ENCODE results near the gene CUL5. TPM values are rescaled to one million over a fixed set of nuclear protein-coding genes. Genes with fewer than 3 reads are reported as not detected.
"Not testable (repeated sequence)": the region's sequence is repeated elsewhere in the genome, so short reads cannot be mapped to it uniquely, and the experiment has no call there.

CUL5 gene
- total RNA-seq, 1 experiment from 2014 or later: 27.1 TPM

DNA sequence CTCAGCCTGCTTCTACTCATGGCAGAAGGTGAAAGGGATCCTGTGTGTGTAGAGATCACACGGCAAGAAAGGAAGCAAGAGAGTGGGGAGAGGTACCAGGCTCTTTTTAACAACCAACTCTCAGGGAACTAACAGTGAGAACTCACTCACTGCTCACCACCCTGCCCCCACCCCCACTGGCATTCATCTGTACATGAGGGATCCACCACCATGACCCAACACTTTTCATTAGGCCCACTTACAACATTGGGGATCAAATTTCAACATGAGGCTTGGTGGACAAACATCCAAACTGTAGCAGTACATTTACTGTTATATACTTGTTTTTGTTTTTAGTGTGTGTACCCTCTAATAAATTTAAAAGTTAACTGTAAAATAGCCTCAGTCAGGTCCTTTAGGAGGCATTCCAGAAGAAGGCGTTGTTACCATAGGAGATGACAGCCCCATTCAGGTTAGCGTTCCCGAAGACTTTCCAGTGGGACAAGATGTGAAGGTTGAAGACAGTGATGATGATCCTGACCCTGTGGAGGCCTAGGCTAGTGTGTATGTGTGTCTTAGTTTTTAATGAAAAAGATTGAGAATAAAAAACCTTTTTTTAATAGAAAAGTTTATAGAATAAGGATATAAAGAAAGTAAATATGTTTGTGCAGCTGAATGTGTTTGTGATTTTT, 11.3 kb downstream of the CUL5 start:
- DNase-seq (ENCODE audit: low read depth): peak; percentile 51

DNA sequence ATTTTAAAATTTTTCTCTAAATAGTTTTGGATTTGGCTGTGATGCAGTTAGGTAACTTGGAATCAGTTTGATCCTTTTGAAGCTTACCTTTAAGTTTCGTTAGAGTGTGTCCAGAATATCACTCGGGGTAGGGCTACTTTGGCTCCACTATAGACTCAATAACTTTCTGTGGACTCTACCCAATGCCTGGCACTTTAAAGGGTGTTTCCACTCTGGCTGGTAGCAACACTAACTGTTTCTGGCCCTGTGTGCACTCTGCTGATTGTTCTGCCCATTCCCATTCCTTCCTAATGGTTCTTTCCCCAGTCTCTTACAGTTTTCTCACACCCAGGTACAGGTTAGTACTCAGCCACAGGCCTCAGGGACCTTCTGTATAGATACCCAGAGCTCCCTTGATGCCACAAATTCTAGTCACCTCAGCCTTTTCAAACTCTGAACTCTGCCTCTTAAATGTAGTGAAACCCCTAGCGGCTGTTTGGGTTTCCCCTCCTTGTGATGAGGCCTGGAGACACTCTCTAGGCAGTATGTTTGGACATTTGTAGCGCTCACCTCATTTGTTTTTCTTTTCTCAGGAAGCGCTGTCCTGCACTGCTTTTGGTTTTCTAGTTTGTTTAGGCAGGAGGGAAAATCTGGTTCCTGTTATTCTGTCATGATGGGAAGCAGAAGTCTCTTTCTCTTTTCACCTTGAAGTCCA, 16.8 kb downstream of the CUL5 start:
- no peak for DNase-seq (ENCODE audit: low read depth)

DNA sequence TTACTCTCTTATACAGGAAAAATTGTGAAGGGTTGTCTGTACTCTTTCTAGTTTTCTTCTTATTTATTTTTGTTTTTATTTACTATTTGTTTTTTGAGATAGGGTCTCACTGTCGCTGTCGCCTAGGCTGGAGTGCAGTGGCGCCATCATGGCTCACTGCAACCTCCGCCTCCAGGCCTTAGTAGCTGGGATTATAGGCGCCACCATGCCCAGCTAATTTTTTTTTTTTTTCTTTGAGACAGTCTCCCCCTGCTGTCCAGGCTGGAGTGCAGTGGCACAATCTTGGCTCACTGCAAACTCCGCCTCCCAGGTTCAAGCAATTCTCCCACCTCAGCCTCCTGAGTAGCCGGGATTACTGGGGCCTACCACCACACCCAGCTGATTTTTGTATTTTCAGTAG, 18.4 kb downstream of the CUL5 start:
- DNase-seq (ENCODE audit: low read depth): no peak

DNA sequence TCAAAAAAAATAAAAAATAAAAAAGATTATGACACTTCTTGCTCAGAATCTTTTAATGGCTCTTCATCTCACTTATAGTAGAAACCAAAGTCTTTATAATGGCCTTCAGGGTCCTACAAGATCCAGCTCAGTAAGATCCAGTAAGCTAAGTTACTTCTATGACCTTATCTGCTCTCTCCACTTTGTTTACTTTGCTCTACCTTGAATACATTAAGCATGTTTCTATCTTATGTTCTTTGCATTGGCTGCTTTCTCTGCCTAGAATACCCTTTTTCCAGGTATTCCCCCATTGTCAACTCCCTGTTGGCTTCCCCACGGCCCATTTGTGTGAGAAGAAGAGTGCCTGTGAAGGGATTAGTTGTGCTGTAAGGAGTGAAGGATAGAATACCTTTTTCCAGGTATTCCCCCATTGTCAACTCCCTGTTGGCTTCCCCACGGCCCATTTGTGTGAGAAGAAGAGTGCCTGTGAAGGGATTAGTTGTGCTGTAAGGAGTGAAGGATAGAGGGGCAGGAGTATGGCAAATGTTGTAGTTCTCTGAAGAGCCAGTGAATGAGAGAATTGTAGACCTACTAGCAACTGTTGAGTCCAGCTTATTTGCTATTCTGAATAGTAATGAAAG, 20.2 kb downstream of the CUL5 start:
- DNase-seq (ENCODE audit: low read depth): not testable (repeated sequence)

DNA sequence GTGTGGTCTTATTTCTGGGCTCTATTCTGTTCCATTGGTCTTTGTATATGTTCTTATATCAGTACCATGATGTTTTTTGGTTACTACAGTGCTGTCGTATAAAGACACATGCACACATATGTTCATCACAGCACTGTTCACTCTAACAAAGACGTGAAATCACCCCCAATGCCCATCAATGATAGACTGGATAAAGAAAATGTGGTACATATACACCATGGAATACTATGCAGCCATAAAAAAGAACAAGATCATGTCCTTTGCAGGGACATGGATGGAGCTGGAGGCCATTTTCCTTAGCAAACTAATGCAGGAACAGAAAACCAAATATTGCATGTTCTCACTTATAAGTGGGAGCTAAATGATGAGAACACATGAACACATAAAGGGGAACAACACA, 22.9 kb downstream of the CUL5 start:
- DNase-seq (ENCODE audit: low read depth): not testable (repeated sequence)

- no peak for DNase-seq (ENCODE audit: low read depth)
Observed at GRCh38 chr11:108032800-108033199, 24.1 kb downstream of the CUL5 start.

DNA sequence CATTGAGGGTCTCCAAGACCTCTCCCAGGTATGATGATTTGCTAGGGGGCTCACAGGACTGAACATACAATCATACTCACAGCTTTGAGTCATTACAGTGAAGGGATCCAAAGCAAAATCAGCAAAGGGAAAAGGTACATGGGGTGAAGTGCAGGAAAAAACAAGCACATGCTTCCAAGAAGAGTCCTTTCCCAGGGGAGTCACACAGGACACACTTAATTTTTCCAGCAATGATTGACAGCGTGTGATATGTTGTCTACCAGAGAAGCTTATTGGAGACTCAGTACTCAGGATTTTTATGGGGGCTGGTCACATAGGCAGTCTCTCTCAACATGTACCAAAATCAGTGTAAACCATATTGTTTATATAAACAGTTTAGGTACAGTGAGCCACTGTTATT, 25.3 kb downstream of the CUL5 start:
- no peak for DNase-seq (ENCODE audit: low read depth)

DNA sequence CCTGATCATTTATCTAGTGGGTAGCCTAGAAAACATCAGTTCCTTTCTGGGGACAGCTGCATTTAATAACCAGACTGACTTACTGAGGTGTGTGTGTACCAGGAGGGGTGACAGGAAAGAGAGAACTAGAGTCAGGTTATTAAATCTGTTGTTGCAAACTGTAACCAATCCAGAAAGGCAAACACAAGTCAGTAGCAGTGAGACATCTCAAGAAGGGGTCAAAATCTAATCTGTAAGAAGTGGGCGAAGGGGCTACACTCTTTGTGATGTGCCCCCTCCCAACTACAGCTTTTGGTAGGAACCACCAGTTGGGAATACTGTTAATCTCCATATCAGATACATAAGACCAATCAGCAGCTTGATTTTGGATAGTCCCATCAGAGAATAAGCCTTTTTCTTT, 26.3 kb downstream of the CUL5 start:
- no peak for DNase-seq (ENCODE audit: low read depth)

DNA sequence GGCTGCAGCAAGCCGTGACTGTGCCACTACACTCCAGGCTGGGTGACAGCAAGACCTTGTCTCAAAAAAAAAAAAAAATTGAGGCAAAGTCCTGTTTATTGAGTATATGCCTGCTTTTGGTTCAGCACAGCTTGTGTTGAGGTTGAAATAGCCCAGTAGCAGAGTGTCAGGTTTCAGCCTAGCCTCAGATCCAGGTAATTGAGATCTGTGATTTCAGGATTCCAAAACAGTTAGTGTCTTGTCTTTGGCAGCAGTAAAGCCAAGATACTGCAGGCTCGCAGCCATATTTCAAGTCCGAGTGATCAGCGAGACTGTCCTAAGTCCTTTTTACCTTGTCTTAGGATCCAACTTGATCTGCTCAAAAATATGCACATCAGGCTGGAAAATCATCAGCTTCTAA, 27.0 kb downstream of the CUL5 start:
- no peak for DNase-seq (ENCODE audit: low read depth)

DNA sequence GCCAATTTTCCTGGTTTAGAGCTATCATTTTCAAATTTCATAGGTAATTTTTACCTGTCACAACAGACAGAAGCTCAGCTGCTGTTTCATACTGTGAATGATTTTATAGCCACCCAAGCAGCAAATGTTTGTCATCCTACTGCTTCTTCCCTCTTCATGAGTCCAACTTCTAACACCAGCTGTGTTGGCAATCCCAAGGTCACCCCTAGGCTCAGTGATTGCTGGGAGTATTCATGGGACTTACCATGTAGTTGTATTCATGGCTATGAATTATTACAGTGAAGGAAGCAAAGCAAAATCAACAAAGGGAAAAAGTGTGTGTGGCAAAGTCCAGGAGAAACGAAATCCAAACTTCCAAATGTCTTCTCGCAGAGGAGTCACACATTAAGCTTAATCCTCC, 28.5 kb downstream of the CUL5 start:
- no peak for DNase-seq (ENCODE audit: low read depth)

DNA sequence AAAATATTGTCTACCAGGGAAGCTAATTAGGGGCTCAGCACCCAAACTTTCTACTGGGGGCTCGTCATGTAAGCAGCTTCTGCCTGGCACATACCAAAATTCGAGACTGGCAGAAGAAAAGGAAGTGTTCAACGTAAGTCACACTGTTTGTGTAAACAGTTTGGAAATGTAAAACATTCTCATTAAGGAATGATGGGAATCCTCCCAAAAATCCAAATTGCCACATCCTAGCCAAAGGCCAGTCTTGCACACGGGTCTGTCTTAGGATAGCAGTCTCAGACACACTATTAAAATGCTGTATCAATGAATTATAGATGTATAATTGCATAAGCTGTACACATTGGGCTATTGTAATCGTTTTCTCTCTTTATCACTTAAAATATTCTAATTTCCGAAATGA, 28.9 kb downstream of the CUL5 start:
- no peak for DNase-seq (ENCODE audit: low read depth)

DNA sequence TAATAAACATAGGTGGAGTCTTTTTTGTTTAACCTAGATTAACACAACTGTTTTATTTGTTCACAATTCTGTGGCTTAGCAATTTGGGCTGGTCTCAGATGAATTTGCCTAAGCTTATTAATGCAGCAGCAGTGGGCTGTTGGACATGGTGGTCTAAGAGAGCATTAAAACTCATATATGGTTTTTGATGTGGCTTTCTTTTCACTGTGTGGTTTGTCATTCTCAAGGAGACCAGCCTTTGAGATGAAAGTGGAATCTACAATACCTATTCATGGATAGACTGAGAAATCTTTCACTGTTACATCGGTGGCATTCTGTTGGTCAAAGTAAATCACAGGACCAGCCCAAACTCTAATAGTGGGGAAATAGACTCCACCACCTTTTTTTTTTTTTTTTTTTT, 39.6 kb downstream of the CUL5 start:
- no peak for DNase-seq (ENCODE audit: low read depth)

GRCh38 chr11:108062336-108062735, 53.6 kb downstream of the CUL5 start:
- DNase-seq (ENCODE audit: low read depth): no peak

- DNase-seq (ENCODE audit: low read depth): no peak
Observed at GRCh38 chr11:108063410-108063809, 54.7 kb downstream of the CUL5 start.

GRCh38 chr11:108069947-108070346, 61.2 kb downstream of the CUL5 start:
- peak; percentile 79 for DNase-seq (ENCODE audit: low read depth)

- no peak for DNase-seq (ENCODE audit: low read depth)
Observed at GRCh38 chr11:108084811-108085210, 76.1 kb downstream of the CUL5 start.

DNA sequence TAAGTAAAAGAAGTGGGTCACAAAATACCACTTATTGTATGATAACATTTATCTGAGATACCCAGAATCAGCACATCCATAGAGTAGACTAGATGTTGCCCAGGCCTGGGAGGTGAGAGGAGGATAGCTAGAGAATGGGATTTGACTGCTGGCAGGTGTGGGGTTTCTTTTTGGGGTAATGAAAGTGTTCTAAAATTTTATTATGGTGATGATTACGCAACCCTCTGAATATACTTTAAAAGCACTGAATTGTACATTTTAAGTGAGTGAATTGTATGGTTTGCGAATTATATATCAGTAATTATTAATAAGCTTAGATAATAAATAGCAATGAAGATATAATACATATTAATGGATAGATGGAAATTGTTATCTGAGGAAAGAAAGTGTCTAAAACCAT, 77.0 kb downstream of the CUL5 start:
- no peak for DNase-seq (ENCODE audit: low read depth)

DNA sequence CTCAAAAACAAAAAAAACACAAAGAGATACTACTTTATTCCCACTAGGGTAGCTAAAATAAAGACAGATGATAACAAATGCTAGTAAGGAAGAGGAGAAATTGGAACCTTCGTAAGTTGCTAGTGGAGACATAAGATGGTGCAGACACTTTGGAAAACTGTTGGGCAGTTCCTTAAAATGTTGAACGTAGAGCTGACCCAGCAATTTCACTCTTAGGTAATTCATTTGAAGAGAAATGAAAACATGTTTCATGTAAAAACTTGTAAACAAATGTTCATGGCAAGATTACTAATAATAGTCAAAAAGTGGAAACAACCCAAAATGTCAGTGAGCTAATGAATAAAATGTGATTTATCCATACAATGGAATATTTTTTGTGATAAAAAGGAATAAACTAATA, 83.4 kb downstream of the CUL5 start:
- DNase-seq (ENCODE audit: low read depth): no peak

DNA sequence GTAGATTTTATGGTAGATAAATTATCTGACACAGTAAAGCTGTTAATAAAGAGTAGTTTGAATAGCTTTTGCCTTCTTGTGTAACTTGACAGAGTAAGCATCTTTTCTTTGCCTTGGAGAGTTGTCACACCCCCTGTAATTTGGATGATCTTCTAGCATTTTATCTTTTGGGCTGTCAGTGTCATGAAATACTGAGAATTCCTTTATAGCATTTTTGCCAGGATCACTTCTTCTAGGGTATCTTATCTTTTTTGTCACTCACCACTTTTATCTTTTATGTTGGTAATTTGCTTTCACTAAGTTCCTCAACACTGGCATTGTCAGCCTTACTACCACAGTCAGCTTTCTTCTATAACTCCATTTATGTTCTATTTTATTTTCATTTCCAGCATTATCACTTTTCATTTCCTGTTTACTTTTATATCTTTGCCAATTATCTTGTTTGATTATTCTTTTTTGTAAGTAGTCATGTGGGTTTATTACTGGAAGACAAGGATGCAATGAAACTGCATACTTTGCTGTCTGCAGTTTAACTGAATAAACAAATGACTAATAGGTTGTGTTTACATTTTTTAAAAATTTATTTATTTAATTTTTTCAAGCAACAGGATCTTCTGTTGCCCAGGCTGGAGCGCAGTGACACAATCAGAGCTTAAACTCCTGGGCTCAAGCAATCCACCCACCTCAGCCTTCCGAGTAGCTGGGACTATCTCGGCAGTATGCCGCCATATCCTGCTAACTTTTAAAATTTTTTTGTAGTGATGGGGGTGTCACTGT, 84.6 kb downstream of the CUL5 start:
- DNase-seq (ENCODE audit: low read depth): peak; percentile 43

DNA sequence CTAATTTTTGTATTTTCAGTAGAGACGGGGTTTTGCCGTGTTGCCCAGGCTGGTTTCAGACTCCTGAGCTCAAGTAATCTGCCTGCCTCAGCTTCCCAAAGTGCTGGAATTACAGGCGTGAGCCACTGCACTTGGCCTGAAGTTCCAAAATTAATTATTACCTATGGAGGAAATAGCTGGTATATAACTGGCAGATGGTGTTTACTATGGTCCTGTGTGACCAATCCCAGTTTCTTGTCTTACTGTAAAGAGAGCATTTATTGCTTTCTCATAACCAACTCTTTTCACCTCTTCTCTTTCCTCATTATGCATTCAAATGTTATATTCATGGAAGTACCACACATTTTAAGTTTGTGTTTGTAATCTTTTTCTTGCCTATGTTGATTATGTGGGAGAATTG, 88.5 kb downstream of the CUL5 start:
- DNase-seq (ENCODE audit: low read depth): no peak

DNA sequence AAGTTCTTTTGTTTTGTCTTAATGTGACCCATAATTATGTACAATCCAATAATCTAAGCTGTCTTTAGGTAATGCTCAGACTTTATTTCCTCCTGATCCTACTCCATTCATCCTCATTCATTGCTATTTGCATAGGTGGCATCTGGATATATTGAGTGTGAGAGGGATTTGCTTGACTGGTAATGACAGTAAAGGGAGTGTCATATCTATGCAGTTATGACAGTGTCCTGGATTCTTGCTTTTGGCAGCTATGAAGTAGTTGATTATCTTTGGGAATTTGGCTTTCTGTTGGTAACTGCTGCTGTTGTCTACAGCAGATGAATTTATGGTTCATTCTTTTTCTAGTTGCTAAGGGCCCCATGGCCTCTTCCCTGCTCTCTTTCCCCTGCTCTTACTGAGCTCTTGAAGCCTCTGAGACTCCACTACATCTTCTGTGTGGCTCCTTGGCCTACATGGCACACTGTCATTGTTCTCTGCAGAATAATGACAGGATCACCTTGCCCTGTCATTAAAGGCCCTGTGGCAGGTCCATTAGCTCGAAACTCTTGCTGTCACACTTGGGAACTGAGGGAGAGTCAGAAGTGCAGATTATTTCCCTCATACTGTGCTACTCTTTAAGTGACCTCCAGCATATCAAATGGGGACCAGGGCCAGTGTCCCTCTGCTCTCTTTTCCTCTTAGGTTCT, 92.5 kb downstream of the CUL5 start:
- no peak for DNase-seq (ENCODE audit: low read depth)

DNA sequence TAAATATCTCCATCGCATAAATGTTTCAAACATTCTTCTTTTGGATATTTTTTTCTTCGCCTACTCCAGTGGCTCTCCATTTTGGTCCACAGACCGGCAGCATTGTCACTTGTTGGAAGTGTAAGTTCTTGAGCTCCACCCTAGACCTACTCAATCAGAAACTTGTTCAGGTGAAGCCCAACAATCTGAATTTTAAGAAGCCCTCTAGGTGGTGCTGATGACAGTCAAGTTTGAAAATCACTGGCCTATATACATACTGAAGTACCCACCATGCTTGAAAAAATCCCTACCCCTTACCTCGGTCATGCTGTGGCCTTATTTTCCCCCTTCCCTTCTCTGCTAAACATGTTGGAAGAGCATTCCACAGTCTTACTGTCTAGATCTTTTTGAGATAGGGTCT, 102.4 kb downstream of the CUL5 start:
- DNase-seq (ENCODE audit: low read depth): no peak
